GM19043 (cell line): ENCODE measurements around the gene PATZ1.

Experiments
- ATAC-seq: cut with Tn5 transposase; IDR thresholded peaks from one replicate; pipeline ENCODE4 v1.9.1; 2021; ENCODE audit warnings: low read depth; ENCODE audit not compliant: unreplicated experiment

The PATZ1 gene

DNA sequence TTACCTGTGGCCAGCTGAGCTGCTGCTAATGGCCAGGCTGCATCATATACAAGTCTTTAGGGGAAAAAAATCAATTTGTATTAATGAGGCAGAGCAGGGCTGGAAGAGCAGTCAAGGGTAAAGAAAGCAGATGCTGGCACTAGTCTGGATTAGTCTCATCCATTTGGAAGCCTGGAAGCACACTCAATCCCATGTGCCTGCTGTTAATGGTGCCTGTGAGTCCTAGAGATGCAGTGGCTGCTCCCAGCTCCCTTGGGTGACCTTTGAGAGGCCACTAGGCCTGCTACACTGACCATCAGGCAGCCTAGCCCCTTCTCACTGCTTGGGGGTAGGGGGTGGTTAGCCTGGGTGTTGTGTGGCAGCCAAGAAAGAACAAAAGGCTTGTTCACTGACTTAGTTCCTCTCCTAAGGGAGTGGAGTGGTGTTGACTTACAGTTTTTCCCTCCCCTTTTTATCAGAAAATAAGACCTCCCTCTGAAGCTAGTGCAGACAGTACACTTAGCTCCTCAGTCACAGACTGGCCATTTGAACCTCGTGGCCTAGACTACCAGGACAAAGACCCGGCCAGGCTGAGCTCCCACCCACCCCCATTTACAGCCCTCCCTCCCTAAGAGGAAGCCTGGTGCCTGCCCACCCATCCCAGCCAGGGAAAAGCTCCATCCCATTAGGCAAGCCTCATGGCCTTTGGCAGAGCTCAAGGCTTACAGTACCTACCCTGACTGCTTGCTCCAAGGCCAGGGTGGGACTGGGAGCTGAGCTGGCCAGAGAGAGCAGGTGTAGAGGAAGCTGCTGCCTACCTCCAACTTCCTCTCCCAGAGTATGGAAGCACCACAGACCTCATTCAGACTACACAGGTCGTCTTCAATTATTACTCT is 61.6 kb downstream of the PATZ1 start:
- ATAC-seq, result no peak

DNA sequence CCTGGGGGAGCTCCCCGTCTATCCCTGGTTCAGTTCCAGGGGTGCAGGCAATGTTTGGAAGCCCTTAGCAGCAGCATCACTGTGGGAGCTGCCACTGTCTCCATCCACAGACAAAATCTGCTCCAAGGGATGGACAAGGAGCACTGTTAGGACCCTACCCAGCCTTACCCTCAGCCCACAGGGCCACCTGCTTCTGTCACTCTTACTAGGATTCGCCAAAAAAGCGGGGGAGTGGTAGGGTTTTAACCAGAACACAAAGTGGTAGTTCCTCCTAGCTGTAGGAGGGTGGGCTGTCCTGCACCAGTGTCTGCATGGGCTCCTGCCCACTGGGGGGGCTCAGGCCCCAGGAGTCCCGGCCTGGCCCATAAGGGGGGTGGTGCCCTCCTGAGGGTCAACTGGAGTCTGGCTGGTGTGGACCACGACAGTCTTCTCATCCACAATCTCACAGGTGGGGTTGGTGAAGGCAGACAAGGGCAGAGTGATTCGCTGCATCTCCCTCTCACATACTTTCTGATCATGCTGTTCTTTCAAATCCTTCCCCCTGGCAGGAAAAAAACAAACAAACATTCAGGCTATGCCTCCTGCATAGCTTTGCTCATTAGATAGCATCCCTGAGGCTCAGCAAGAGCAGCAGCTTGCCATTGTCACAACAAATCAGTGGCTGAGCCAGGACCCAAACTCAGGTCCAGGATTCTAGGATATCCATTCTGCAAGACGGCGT is 63.2 kb downstream of the PATZ1 start:
- no peak for ATAC-seq

DNA sequence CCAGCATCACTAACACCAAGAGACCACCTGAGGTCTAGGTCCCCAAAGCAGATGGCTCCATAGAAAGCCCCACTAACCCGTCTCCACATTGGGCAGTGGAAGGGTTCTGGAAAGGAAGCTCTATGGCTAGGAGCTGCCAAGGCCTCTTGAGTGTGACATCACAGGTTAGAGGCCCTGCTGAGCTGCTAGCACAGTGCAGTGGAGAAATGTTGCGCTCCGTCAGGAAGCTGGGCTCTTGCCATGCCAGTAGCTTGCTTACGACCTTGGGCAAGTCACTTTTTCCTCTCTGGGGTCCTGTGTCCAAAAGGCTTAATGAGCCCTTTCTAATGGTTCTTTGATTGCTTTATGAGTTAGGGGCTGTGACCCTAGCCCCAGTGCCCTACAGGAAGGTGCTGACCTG is 64.4 kb downstream of the PATZ1 start:
- no peak for ATAC-seq

DNA sequence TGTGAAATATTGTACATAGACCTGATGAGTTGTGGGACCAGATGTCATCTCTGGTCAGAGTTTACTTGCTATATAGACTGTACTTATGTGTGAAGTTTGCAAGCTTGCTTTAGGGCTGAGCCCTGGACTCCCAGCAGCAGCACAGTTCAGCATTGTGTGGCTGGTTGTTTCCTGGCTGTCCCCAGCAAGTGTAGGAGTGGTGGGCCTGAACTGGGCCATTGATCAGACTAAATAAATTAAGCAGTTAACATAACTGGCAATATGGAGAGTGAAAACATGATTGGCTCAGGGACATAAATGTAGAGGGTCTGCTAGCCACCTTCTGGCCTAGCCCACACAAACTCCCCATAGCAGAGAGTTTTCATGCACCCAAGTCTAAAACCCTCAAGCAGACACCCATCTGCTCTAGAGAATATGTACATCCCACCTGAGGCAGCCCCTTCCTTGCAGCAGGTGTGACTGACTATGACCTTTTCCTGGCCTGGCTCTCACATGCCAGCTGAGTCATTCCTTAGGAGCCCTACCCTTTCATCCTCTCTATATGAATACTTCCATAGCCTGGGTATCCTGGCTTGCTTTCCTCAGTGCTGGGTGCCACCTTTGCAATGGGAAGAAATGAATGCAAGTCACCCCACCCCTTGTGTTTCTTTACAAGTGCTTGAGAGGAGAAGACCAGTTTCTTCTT is 66.2 kb downstream of the PATZ1 start:
- ATAC-seq, result no peak

DNA sequence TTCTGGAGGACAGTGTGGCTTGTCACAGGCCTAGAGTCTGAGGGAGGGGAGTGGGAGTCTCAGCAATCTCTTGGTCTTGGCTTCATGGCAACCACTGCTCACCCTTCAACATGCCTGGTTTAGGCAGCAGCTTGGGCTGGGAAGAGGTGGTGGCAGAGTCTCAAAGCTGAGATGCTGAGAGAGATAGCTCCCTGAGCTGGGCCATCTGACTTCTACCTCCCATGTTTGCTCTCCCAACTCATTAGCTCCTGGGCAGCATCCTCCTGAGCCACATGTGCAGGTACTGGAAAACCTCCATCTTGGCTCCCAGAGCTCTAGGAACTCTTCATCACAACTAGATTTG is 66.8 kb downstream of the PATZ1 start:
- no peak for ATAC-seq

DNA sequence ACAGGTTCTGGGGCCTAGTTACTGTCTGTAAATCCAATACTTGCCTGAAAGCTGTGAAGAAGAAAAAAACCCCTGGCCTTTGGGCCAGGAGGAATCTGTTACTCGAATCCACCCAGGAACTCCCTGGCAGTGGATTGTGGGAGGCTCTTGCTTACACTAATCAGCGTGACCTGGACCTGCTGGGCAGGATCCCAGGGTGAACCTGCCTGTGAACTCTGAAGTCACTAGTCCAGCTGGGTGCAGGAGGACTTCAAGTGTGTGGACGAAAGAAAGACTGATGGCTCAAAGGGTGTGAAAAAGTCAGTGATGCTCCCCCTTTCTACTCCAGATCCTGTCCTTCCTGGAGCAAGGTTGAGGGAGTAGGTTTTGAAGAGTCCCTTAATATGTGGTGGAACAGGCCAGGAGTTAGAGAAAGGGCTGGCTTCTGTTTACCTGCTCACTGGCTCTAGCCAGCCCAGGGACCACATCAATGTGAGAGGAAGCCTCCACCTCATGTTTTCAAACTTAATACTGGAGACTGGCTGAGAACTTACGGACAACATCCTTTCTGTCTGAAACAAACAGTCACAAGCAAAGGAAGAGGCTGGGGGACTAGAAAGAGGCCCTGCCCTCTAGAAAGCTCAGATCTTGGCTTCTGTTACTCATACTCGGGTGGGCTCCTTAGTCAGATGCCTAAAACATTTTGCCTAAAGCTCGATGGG is 67.4 kb downstream of the PATZ1 start:
- ATAC-seq, result no peak

DNA sequence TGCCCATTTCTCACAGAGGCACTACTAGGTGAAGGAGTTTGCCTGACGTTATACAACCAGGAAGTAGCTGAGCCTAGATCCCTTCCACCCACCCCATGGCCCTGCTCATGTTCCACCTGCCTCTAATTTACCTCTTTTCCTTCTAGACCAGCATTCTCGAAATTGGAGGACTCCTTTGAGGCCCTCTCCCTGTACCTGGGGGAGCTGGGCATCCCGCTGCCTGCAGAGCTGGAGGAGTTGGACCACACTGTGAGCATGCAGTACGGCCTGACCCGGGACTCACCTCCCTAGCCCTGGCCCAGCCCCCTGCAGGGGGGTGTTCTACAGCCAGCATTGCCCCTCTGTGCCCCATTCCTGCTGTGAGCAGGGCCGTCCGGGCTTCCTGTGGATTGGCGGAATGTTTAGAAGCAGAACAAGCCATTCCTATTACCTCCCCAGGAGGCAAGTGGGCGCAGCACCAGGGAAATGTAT is 68.0 kb downstream of the PATZ1 start:
- ATAC-seq, result no peak

DNA sequence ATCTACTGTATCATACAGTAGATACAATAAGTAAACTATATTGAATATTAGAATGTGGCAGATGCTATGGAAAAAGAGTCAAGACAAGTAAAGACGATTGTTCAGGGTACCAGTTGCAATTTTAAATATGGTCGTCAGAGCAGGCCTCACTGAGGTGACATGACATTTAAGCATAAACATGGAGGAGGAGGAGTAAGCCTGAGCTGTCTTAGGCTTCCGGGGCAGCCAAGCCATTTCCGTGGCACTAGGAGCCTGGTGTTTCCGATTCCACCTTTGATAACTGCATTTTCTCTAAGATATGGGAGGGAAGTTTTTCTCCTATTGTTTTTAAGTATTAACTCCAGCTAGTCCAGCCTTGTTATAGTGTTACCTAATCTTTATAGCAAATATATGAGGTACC is 68.4 kb downstream of the PATZ1 start:
- no peak for ATAC-seq

DNA sequence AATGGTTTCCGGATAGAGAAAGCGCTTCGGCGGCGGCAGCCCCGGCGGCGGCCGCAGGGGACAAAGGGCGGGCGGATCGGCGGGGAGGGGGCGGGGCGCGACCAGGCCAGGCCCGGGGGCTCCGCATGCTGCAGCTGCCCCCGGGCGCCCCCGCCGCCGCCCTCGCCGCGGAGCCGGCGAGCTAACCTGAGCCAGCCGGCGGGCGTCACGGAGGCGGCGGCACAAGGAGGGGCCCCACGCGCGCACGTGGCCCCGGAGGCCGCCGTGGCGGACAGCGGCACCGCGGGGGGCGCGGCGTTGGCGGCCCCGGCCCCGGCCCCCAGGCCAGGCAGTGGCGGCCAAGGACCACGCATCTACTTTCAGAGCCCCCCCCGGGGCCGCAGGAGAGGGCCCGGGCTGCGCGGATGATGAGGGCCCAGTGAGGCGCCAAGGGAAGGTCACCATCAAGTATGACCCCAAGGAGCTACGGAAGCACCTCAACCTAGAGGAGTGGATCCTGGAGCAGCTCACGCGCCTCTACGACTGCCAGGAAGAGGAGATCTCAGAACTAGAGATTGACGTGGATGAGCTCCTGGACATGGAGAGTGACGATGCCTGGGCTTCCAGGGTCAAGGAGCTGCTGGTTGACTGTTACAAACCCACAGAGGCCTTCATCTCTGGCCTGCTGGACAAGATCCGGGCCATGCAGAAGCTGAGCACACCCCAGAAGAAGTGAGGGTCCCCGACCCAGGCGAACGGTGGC is 69.5 kb downstream of the PATZ1 start:
- ATAC-seq, result no peak
